Thymus (tissue), 11 donors: Measurements from ENCODE around the gene CNKSR2. TPM values are rescaled to one million over a fixed set of nuclear protein-coding genes. Genes with fewer than 3 reads are reported as not detected.
"Not testable (repeated sequence)": the region's sequence is repeated elsewhere in the genome, so short reads cannot be mapped to it uniquely, and the experiment has no call there.

Source experiments
- DNase-seq, 9 donors: peaks; one replicate each; pipeline ENCODE4 v3.0.0-alpha.2; 2013; ENCODE audit warnings: low spot score in 9 of 9, low read depth in 6 of 9, missing footprints in 1 of 9
- H3K27ac ChIP-seq, 2 donors: one replicate each; pipeline ENCODE4 v1.5.1; 2013; ENCODE audit warnings: control low read depth in 1 of 2, low read depth in 1 of 2, low read length in 1 of 2, mild to moderate bottlenecking in 1 of 2, moderate library complexity in 1 of 2
- H3K27me3 ChIP-seq, 2 donors: one replicate each; pipeline ENCODE4 v1.5.1; 2013; ENCODE audit warnings: low read length in 1 of 2; ENCODE audit not compliant: control insufficient read depth in 2 of 2, insufficient read depth in 1 of 2
- H3K36me3 ChIP-seq, 2 donors: one replicate each; pipeline ENCODE4 v1.5.1; 2013; ENCODE audit warnings: low read length in 1 of 2, mild to moderate bottlenecking in 1 of 2, moderate library complexity in 1 of 2; ENCODE audit not compliant: control insufficient read depth in 2 of 2, insufficient read depth in 2 of 2
- H3K4me1 ChIP-seq, 2 donors: one replicate each; pipeline ENCODE4 v1.5.1; 2013; ENCODE audit warnings: low read length in 2 of 2; ENCODE audit not compliant: control insufficient read depth in 2 of 2, insufficient read depth in 2 of 2
- H3K4me3 ChIP-seq, 2 donors: one replicate each; pipeline ENCODE4 v1.5.1; 2013; ENCODE audit warnings: low read length in 2 of 2, control low read depth in 1 of 2, mild to moderate bottlenecking in 1 of 2
- H3K9me3 ChIP-seq, 2 donors: one replicate each; pipeline ENCODE4 v1.5.1; 2013; ENCODE audit warnings: low read length in 1 of 2, mild to moderate bottlenecking in 1 of 2; ENCODE audit not compliant: control insufficient read depth in 2 of 2, insufficient read depth in 1 of 2
- WGBS: extraction: QIAGEN DNeasy Blood & Tissue Kit; methylation state at CpG from one replicate; pipeline ENCODE4 v1.1.7; 2013; 5-methylcytosine and 5-hydroxymethylcytosine counted together
- polyA plus RNA-seq: library from polyadenylated mRNA; stranded (reverse); fragments of 200-250 nt; gene quantifications from one replicate; pipeline ENCODE4 v1.2.3, GENCODE V29; 2013
- total RNA-seq: library from RNA; stranded (reverse); fragments of 120-200 nt; gene quantifications from one replicate; pipeline ENCODE4 v1.2.4, GENCODE V29; 2013
- donor health status: healthy.

The CNKSR2 gene
- total and polyA plus RNA-seq, 2 donors, result 2.1 to 3.4 TPM

DNA sequence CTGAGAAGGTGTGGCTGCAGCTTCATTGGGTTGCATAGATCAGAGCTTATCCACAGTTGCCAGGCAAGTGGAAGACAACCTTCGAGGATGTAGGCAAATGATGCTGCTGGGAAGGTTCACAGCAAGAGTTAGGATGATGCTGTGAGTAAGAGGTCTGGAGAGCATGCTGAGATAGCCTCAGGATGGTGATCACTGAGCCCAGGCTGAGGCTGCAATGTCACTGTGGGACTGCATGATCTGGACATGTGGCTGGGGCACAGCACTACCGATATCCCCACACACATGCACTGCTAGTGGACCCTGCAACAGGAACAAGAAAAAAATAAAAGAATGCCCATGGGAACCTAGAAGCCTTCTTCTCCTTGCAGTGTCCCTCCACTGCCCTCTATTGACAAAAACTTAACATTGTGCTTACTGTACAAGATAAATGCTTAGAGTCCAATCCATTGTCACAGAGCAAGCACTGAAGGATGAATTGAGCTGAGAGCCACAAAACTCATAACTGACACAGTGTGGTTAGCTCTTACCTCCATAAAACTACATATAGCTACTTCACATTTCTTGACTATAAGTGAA lies 105.6 kb downstream of the CNKSR2 start:
- peak; percentile 6 to 68 (median 23) for DNase-seq
- WGBS, result 40% methylated on average over 2 of the region's 2 CpGs
- Histone ChIP-seq H3K27ac (no peak overlapping the region), H3K4me3 (no peak overlapping the region), H3K9me3 (no peaks in the 10 kb centered on the region), H3K4me1 (no peaks in the 10 kb centered on the region), H3K27me3 (no peaks in the 10 kb centered on the region), H3K36me3 (no peaks in the 10 kb centered on the region)

GRCh38 chrX:21481761-21482160 lies 107.5 kb downstream of the CNKSR2 start:
- H3K27ac ChIP-seq, result no peak overlapping the region
- no peak overlapping the region for H3K4me3 ChIP-seq
- DNase-seq, result no peak
- no peaks in the 10 kb centered on the region for H3K27me3 ChIP-seq
- H3K4me1 ChIP-seq, result no peaks in the 10 kb centered on the region
- WGBS, result 90% methylated on average over 2 of the region's 2 CpGs
- no peaks in the 10 kb centered on the region for H3K36me3 ChIP-seq
- no peaks in the 10 kb centered on the region for H3K9me3 ChIP-seq

- not testable (repeated sequence) for H3K27ac ChIP-seq, H3K27me3 ChIP-seq, DNase-seq, H3K4me3 ChIP-seq, H3K36me3 ChIP-seq, H3K4me1 ChIP-seq, H3K9me3 ChIP-seq
- 99% methylated on average over 7 of the region's 7 CpGs for WGBS
Measured at GRCh38 chrX:21484051-21484450, 109.8 kb downstream of the CNKSR2 start.

- H3K4me1 ChIP-seq, result no peaks in the 10 kb centered on the region
- DNase-seq, result no peak
- H3K36me3 ChIP-seq, result no peaks in the 10 kb centered on the region
- H3K27ac ChIP-seq, result no peak overlapping the region
- no peaks in the 10 kb centered on the region for H3K9me3 ChIP-seq
- H3K27me3 ChIP-seq, result no peaks in the 10 kb centered on the region
- WGBS, result 48% methylated on average over 1 of the region's 1 CpG
- H3K4me3 ChIP-seq, result no peak overlapping the region
Measured at GRCh38 chrX:21487832-21488231, 113.6 kb downstream of the CNKSR2 start.

GRCh38 chrX:21490341-21490740 lies 116.1 kb downstream of the CNKSR2 start:
- no peak for DNase-seq
- H3K4me3 ChIP-seq, result no peak overlapping the region
- H3K27me3 ChIP-seq, result no peaks in the 10 kb centered on the region
- H3K4me1 ChIP-seq, result no peaks in the 10 kb centered on the region
- 93% methylated on average over 4 of the region's 4 CpGs for WGBS
- H3K27ac ChIP-seq, result no peak overlapping the region
- no peaks in the 10 kb centered on the region for H3K9me3 ChIP-seq
- no peaks in the 10 kb centered on the region for H3K36me3 ChIP-seq

DNA sequence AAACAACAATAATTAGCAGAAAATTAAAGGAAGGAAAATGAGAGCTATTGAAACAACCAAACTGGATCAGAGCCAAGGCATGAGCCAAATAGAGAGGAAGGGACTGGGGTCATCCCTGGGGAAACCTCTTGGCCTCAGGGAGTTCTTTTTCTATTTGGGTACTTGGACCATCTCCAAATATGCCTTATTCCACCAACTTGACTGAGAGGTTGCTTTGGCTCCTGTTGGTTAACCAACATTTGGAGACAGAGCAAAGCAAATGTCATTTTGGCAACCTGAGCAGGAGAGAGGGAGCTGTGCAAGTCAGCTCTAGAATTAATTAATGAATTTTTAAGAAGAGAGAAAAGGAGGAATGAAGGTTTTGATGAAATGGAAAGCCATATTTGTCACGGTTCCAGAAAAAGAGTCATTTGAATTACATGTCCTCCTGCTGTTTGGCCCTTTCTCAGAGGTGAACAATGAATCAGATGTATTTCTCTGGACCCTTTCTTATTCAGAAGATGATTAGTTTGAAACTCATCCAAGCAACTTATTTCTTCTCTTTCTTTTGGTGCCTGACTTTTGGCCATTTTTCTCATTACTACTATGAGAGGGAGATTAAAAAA lies 119.1 kb downstream of the CNKSR2 start:
- DNase-seq, result no peak
- Histone ChIP-seq H3K4me1 (no peaks in the 10 kb centered on the region), H3K36me3 (no peaks in the 10 kb centered on the region), H3K4me3 (no peak overlapping the region), H3K27me3 (no peaks in the 10 kb centered on the region), H3K27ac (no peak overlapping the region), H3K9me3 (no peaks in the 10 kb centered on the region)
- WGBS, result 100% methylated on average over 1 of the region's 1 CpG

GRCh38 chrX:21503593-21503992 lies 129.4 kb downstream of the CNKSR2 start:
- H3K27me3 ChIP-seq, result no peaks in the 10 kb centered on the region
- H3K4me3 ChIP-seq, result no peak overlapping the region
- no peaks in the 10 kb centered on the region for H3K4me1 ChIP-seq
- no peak overlapping the region for H3K27ac ChIP-seq
- DNase-seq, result no peak
- no peaks in the 10 kb centered on the region for H3K9me3 ChIP-seq
- no peaks in the 10 kb centered on the region for H3K36me3 ChIP-seq
- WGBS, result 91% methylated on average over 3 of the region's 3 CpGs

DNA sequence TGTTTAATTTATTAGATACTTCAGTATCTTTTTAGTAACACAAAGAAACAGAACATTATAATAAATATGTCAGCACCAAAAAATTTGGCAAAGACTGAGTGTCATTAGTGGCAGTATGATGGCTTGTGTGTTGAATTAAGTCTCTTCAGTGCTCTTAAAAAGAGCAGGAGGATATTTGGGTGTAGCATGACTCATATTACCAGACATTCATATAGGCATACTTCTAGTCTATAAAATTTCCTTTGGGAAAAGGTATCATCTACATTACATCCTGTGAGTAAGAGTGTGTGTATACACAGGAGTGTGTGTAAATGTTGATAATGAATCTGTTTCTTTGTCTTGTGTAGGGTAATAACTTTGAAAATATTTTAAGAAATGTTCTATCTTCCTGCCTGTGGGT lies 135.7 kb downstream of the CNKSR2 start:
- Histone ChIP-seq H3K36me3 (no peaks in the 10 kb centered on the region), H3K27me3 (no peaks in the 10 kb centered on the region), H3K27ac (no peak overlapping the region), H3K4me3 (no peak overlapping the region), H3K9me3 (no peaks in the 10 kb centered on the region), H3K4me1 (no peaks in the 10 kb centered on the region)
- no peak for DNase-seq

- Histone ChIP-seq H3K27me3 (no peaks in the 10 kb centered on the region), H3K9me3 (no peaks in the 10 kb centered on the region), H3K27ac (no peak overlapping the region), H3K4me1 (no peaks in the 10 kb centered on the region), H3K4me3 (no peak overlapping the region), H3K36me3 (no peaks in the 10 kb centered on the region)
- 89% methylated on average over 1 of the region's 1 CpG for WGBS
- no peak for DNase-seq
Measured at GRCh38 chrX:21524008-21524407, 149.8 kb downstream of the CNKSR2 start.
